ENCODE measurements around the gene ANKUB1.

The ANKUB1 gene

DNA sequence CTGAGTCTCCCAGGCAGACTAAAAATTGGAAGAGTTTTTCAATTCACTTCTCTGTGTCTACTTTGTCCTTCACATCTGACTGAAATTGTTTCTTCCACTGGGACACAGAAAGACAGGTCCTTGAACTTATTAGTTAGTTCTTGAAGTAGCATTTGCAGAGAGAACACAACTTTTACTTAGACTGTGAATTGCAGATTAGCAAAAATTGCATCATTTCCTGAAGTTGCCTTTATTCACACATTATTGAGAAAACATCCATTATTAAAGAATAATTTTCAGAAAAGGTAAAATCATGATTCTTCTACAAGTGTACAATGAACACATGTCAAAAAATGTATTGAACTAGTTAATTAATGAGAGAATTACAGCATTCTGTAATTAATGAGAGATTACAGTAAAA is 38.6 kb downstream of the ANKUB1 start:
- DNase-seq = no peak

DNA sequence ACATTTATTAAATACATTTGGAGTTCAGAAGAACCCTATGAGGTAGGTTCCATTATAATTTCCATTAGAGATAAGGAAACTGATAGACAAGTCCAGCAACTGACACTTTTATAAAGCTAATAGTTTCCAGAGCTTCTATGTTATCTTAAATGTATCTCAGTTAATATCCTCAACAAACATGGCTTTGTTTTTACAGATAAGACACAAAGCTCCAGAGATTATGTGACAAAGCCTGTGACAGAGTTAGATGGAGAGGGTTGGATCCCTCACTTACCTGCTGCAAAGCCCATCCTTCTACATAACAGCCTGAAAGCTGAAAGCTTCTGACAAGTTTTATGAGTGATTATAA is 39.6 kb downstream of the ANKUB1 start:
- DNase-seq = no peak

DNA sequence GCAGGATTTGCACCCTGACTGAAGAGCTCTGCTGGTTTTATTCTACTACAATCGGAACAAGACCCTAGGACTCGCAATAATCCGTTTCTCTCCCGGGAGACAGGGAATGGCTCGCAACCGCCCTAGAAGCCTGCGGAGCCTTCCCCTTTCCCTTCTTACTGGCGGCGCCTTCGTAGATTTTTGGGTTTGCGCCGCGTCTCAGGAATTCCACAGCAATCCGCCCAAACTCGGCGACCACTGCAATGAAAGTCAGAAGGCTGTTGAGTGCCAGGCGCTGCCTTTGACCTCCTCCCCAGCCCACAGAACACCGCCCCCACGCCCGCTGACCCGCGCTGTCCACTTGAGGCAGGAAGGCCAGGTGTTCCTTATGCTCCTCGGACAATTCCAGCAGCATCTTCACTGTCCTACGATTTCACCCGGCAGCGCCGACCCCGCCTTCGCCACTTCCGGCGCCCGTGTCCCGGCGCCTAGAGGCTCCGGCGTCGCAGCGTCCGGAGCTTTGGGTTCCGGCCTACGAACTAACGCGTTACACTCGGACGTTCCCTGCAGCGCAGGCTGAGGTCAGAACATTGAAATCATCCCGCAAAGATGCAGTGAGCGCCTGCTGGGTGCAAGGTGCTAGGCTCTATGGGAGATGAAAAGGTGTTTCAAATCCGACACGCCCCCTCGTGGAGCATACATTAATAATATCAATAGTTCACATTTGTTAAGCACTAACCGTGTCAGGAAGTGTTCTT is 40.1 kb downstream of the ANKUB1 start, which contains the start of gene COMMD2:
Gene COMMD2 (minus strand): TSS at position 439 of the 737 bp plus-strand sequence. CDS start 45 bp downstream, at position 394.
- peak; percentile 77 for DNase-seq

DNA sequence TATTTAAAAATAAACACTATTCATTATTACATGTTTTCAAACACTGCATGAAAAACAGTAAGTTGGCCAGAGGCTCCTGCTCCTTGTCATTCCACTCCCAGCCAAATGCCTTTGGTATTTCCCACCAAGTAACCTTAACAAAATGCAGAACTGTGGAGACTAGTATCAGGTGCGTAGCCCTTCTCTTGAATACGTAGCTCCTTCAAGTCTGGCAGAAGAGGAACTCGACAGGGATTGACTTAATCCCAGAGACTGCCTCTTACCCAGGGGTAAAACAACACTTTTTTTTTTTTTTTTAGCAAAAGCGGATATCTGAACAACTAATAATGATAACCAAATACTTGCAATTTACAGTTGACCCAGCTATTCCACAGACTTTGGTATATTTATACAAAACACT is 40.8 kb downstream of the ANKUB1 start:
- DNase-seq = no peak

DNA sequence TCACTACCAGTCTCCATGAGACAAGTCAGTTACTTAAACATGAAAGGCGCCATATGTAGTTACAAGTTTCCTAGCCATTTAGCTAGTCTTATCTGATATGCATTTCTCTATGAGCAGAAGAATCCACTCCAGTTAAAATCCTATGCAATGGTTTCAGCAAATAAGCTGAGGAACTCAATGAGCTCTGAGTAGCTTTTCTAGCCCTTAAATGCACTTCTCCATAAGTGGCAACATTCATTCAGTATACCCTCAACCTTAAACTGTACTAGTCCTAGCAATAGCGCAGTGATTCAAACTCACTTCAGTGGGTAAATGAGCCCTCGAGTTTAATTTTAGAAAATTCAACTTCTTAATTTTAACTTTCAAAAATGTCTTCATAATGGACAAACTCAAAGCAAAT is 47.7 kb downstream of the ANKUB1 start:
- DNase-seq = no peak

DNA sequence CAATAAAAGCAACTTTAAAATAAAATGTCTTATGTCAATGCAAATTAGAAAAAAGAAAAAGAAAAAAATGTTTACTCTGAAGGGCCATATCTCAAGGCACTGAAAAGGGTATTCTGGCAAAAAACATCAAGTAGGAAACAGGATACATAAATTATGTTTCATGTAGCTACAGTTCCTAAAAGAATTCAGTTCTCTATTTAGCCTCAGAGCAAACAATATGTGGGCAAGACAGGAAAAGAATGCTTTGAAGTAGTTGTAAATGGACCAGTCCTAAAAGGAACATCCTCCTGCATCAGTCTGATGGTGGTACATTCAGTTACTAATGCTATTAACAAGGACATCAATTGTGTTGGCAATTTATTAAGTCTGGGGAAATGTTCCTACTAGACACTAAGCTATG is 48.2 kb downstream of the ANKUB1 start:
- no peak for DNase-seq

DNA sequence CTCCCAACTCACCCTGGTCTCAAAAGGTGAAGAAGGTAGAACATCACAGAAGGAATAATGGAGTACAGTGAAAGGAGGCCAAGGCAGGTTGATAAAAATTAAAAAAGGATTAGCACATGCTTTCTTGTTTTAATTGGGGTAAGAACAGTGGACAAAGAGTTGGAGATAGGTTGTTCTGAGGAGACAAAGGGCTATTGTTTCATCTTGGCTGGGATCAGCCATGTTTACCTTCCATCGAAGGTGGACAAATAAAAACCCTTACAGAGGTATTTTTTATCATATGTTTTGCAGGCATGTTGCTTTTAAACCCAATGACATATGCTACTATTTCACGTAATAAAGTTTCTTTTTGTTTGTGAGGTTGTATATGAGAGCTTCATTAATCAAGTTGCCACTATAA is 53.0 kb downstream of the ANKUB1 start:
- DNase-seq = no peak

DNA sequence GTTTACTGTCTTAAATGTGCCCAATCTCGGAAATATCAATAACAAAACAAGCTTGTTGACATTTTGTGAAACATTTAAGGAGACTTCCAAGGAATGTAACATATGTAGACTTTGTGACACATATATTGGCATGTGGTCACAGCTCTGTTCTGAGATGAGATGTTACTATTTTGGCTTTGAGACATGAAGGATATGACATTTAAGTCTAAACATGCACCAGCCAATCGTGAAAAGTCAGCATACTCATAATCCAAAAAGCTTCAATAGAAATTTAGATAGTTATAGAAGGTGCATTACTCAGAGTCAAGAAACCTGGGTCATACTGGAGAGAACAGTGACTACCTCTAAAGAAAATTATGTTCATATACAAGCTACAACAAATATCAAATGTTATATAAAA is 53.5 kb downstream of the ANKUB1 start:
- DNase-seq = no peak

DNA sequence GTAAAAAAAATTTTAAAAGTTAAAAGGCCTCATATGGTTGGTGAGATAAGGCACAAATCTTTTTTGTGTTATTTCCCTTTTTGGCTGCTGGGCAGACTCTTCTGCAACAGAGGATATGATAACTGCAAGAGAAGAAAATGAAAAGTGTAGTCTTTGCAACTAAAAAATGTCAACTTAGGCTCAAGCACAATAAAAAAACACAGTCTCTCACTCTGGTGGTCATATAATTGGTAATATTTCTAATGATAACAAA is 55.5 kb downstream of the ANKUB1 start:
- DNase-seq = no peak

DNA sequence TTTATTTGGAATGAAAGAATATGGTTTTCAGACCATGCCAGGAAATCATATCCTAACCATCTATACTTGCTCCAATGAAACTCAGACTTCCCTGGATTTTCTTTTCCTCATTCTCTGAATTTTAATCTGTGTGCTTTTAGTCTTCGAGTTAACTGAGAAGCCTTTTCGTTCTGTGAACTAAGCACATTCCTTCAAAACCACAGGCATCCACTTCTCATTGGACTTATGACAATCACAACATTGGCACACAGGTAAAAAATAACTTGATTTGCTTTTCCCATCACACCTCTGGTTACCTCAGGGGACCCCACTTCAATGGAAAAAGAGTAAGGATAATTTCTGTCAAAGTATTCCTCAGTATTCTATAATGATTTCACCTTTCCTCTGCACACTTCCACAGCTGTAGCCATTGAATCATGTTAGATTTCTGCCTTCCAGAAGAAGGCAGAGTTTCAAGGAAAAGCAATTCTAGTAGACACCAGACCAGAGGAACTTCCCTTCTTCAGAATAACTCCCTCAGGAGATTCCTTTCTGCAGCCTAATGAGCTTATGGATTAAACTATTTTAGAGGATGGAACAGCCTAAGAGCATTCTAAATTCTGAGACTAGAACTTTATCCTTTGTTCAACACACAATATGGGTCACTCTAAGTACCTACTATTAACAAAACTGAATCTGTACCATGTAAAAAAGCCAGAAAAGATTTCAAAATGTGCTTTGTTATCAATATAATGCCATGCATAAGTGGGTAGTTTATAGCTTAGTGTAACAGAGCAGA is 56.0 kb downstream of the ANKUB1 start:
- DNase-seq = no peak

DNA sequence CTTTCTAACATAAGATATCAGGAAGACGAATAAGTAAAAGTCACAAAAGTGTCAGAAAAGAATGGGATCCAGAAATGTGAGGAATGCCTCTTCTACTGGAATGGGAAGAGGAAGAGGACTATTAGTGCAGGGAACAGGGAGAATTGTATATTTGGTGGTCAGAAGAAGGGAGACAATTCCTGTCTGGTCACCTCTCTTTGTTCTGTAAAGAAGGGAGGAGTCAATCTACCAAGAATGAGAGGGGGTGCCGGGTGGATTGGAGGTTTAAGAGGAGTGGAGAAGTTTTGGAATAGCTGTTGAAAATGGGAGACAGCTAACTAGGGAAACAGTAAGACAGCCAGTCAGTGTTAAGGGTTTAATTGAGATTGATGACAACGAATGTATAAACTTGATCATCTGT is 60.1 kb downstream of the ANKUB1 start:
- DNase-seq = no peak

DNA sequence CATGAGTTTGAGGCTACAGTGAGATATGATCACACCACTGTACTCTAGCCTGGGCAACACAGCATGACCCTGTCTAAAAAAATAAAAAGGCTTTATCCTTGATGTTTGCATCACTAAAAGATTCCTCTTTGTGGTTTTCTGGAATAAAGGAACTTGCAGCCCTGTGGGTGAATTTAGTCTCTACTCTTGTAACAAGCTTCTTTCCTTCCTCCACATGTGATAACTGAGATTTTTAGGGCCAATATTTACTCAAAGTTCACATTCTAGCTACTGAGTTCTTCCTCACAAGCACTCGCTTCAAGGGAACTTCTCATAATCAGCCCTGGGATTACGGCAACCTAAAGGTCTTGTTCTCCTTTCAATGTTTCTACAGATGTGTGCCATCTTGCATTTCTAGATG is 64.7 kb downstream of the ANKUB1 start:
- DNase-seq = no peak

DNA sequence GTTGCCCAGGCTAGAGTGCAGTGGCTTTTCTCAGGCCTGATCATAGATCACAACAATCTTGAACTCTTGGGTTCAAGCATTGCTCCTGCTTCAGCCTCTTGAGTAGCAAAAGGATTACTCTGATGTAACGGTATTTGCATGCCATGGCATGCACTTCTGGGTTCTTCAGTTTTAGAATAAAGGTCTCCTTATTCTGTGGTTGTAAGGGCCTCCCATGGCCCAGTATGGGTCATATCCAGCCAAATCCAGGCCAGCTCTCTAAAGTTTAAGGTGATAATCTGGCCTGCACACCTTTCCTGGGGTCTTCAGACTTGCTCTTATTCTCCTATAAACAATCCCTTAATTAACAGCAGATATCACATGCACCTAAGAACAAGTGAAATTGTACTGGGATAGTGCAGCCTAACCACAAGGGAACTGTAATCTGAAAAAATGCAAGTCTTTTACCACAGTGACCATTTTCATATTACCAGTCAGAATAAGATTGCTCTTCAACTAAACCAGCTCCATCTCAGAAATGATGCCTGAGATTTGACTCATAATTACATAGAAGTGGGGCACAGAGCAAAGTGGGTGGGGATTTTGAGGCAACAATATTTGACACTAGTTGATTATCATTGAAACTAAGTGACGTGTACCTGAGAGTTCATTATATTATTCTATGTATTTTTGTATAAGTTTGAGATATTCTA is 65.5 kb downstream of the ANKUB1 start:
- DNase-seq = no peak

DNA sequence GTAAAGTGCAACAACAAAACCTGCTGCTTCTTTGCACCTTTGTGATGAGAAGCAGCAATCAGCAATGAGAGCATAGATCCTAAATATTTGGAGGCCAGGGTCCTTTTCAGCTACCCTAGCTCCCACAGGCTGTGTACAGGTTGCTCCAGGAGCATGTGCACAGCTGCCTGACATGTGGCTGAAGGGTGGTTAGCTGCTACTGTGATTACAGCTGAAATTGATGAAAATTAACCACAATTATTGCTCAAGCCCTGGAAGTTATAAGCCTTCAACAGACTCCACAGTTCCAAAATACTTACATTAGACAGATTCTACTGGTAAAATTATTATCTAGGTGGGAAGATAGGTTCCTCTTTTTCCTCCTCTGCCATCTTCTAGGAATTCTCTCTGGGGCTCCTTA is 68.6 kb downstream of the ANKUB1 start:
- no peak for DNase-seq

DNA sequence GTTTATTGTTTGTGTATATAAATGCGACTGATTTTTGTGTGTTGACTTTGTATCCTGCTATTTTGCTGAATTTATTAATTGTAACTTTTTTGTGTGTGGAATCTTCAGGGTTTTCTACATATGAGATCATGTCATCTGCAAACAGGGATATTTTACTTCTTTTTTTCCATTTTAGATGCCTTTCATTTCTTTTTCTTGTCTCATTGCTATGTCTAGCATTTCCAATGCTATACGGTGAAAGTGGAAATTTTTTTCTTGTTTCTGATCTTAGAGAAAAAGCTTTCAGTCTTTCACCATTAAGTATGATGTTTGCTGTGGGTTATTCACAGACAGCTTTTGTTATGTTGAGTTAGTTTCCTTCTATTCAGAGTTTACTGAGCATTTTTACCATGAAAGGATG is 71.4 kb downstream of the ANKUB1 start:
- no peak for DNase-seq

DNA sequence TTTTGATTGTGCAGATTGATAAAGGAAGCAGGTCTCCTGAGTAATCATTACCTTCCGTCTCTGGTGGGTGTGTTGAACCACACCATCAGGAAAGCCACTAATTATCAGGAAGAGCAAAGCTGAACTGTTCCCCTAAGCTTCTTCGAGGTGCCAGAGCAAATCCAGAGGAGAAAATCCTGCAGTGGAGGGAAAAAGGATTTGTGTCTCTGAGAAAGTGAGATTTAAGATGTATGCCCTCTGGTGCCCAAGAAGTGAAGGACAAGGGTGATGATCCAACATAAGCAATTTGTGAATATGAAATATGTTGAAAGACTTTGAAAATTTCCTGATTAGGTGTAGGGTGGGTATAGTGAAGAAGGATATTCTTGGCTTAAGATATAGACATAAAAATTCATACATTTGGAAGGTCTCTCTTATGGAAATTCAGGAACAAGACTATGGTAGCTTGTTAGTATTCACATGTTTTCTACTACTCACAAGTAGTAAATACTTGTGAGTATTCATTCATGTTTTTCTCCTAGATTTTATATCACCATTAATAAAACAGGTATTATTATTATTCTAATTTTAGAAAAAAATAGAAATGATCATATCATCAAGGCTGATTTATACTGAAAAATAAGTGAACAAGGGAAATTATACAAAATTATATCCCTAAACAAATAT is 74.8 kb downstream of the ANKUB1 start:
- DNase-seq = no peak

DNA sequence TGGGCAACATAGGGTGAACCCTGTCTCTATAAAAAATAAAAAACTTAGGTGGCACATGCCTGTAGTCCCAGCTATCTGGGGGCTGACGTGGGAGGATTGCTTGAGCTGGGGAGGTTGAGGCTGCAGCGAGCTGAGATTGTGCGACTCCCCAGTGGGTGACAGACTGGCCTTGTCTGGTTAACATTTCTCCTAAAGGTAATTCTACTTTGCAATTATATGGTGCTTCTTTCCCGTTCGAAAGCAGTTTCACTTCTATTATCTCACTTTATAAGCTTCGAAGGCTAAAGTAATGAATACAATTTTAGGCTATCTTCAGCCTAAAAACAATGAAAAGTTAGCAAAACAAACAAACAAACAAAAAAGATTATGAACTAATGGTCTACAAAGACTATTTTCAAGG is 75.4 kb downstream of the ANKUB1 start:
- DNase-seq = no peak

DNA sequence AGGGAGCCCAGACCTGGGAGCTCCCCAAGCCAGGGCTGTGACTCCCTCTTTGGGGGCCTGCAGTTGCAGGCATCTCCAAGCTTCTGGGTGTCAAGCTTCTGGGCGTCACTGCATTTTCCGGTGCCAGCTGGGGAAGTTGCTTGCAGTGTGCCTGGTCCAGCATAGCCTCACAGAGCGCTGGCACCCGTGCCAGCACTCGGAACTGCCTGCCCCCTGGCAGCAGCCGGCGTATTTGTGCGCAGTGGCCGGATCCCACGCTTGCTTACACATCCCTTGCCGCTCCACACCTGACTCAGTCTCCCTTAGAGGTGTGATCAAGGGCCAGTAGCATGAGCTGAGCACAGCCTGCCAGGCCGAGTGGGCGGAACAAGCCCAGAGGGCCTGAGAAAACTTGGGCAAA is 77.1 kb downstream of the ANKUB1 start:
- DNase-seq = no peak

DNA sequence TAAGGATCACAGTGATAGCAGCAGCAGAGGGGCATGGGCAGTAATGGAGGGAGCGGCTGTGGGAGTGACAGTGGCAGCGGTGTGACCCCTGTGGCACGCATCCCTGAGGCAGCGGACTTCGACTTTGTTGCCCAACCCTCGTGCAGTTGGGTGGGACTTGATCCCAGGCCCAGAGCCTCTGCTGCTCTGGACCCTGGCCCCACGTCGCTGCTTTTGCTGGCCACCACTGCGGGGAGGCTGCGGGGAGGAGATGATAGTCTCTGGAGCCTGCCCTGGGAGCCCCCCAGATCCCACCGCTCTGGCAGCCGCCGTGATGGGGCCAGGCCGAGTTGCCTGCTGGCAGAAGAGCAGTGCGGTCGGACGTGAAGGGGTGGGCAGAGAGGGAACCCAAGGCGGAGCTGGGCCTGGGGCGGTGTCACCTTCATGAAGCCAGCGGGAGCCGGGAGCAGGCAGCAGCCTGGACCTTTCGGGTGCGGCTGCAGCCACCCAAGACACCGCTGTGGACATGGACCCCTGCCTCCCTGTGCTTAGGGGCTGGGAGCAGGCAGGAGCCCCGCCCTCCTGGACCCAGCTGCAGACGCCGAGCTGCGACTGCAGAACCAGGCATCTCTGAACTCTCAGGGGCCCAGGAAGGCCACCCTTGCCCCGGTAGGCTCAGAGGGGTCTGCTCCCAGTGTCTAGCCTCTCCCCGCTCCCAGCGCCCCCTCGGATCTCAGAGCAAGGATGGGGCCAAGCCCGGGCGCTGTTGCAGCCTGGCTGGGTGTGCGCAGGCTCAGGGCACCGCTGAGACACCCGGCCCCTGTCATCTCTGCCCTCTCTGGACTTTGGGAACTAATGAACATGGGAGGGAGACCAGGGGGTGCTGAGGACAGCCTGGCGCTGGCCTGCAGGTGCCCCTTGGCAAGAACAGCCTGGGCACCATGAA is 78.4 kb downstream of the ANKUB1 start:
- no peak for DNase-seq

Data from CD4-positive, alpha-beta T cell treated with Interleukin-6 for 4 hours (primary cell).